GM19438 (cell line): ENCODE measurements around the gene MARK2.
"Not testable (repeated sequence)": the region's sequence is repeated elsewhere in the genome, so short reads cannot be mapped to it uniquely, and the experiment has no call there.

ENCODE experiments used
- ATAC-seq: cut with Tn5 transposase; IDR thresholded peaks from one replicate; pipeline ENCODE4 v1.9.1; 2021; ENCODE audit warnings: low read depth; ENCODE audit not compliant: unreplicated experiment

The MARK2 gene

GRCh38 chr11:63850920-63851319 is 12.0 kb downstream of the MARK2 start:
- ATAC-seq: no peak

GRCh38 chr11:63851364-63851763 is 12.5 kb downstream of the MARK2 start:
- ATAC-seq: no peak

GRCh38 chr11:63853476-63853875 is 14.6 kb downstream of the MARK2 start:
- ATAC-seq: no peak

- no peak for ATAC-seq
Measured at GRCh38 chr11:63854696-63855095, 15.8 kb downstream of the MARK2 start.

GRCh38 chr11:63855975-63856374 is 17.1 kb downstream of the MARK2 start:
- ATAC-seq: no peak

GRCh38 chr11:63858628-63859550 is 20.0 kb downstream of the MARK2 start:
- no peak for ATAC-seq

- no peak for ATAC-seq
Measured at GRCh38 chr11:63862923-63863322, 24.0 kb downstream of the MARK2 start.

- ATAC-seq: not testable (repeated sequence)
Measured at GRCh38 chr11:63863620-63864019, 24.7 kb downstream of the MARK2 start.

- ATAC-seq: no peak
Measured at GRCh38 chr11:63866211-63866610, 27.3 kb downstream of the MARK2 start.

GRCh38 chr11:63867511-63867910 is 28.6 kb downstream of the MARK2 start:
- ATAC-seq: no peak

GRCh38 chr11:63868399-63869064 is 29.6 kb downstream of the MARK2 start:
- ATAC-seq: no peak

- ATAC-seq: no peak
Measured at GRCh38 chr11:63869171-63869591, 30.3 kb downstream of the MARK2 start.

GRCh38 chr11:63869683-63870082 is 30.8 kb downstream of the MARK2 start:
- no peak for ATAC-seq

- no peak for ATAC-seq
Measured at GRCh38 chr11:63870351-63871140, 31.6 kb downstream of the MARK2 start.

GRCh38 chr11:63871962-63872799 is 33.3 kb downstream of the MARK2 start:
- ATAC-seq: peak; percentile 90

GRCh38 chr11:63872800-63873197 is 33.9 kb downstream of the MARK2 start:
- ATAC-seq: no peak

GRCh38 chr11:63873311-63873710 is 34.4 kb downstream of the MARK2 start:
- no peak for ATAC-seq

GRCh38 chr11:63874511-63874910 is 35.6 kb downstream of the MARK2 start:
- ATAC-seq: no peak

- no peak for ATAC-seq
Measured at GRCh38 chr11:63875506-63876065, 36.7 kb downstream of the MARK2 start.

- ATAC-seq: no peak
Measured at GRCh38 chr11:63876616-63877015, 37.7 kb downstream of the MARK2 start.
